Psoas muscle (tissue), 8 donors: ENCODE measurements around the gene GPA33. TPM values are rescaled to one million over a fixed set of nuclear protein-coding genes. Genes with fewer than 3 reads are reported as not detected.

Experiments
- ATAC-seq, 4 donors: fragments of 200-7000 bp; cut with Tn5 transposase; one replicate each; pipeline ENCODE4 v1.9.1; 2020; ENCODE audit warnings: moderate library complexity in 3 of 4, mild to moderate bottlenecking in 2 of 4
- DNase-seq, 2 donors: peaks; one replicate each; pipeline ENCODE4 v3.0.0-alpha.2; 2020
- H3K27ac ChIP-seq: fragments of 200-600 bp; one replicate; pipeline ENCODE4 v1.8.0; 2022
- H3K27me3 ChIP-seq, 3 donors: fragments of 200-600 bp in 1 of 3; one replicate each; pipeline versions ENCODE4 v1.6.1 to v1.8.0; 2013 to 2022; ENCODE audit warnings: low read length in 2 of 3, mild to moderate bottlenecking in 2 of 3, moderate library complexity in 1 of 3; ENCODE audit not compliant: insufficient read depth in 3 of 3
- H3K36me3 ChIP-seq, 2 donors: fragments of 200-600 bp in 1 of 2; one replicate each; pipeline versions ENCODE4 v1.6.1 to v1.8.0; 2013 to 2022; ENCODE audit warnings: low read depth in 1 of 2, mild to moderate bottlenecking in 1 of 2, moderate library complexity in 1 of 2; ENCODE audit not compliant: insufficient read depth in 1 of 2
- H3K4me1 ChIP-seq: fragments of 200-600 bp; one replicate; pipeline ENCODE4 v1.8.0; 2022
- H3K4me3 ChIP-seq: fragments of 200-600 bp; one replicate; pipeline ENCODE4 v1.8.0; 2022; ENCODE audit warnings: mild to moderate bottlenecking
- H3K9me3 ChIP-seq: fragments of 200-600 bp; one replicate; pipeline ENCODE4 v1.8.0; 2022
- WGBS, 3 donors: extraction: QIAGEN DNeasy Blood & Tissue Kit; methylation state at CpG; one replicate each; pipeline versions ENCODE4 v1.1.6 to v1.1.7; 2013; 5-methylcytosine and 5-hydroxymethylcytosine counted together
- intact Hi-C, 2 donors: fragments of 100-400 bp; cut with DNase I; formaldehyde crosslinking; loops; one replicate each; pipeline versions ENCODE4 v1.11.0 to v1.14.2; 2022
- polyA plus RNA-seq, 3 donors: library from polyadenylated mRNA; stranded (reverse); fragments of 200-250 nt; gene quantifications; one replicate each; pipeline ENCODE4 v1.2.3, GENCODE V29; 2013
- total RNA-seq, 4 donors: library from RNA; stranded (reverse); fragmentation: NEBNext Ultra II Directional in 2 of 4; extraction: Animal tissue kit (Norgen Biotek cat#: 25700) in 2 of 4; gene quantifications; one replicate each; pipeline versions ENCODE4 v1.2.1 to v1.2.4, GENCODE V29; 2021 to 2023
- TF ChIP-seq, protein P1 (sequence below): fragments of 200-600 bp; IDR thresholded peaks from one replicate; pipeline ENCODE4 v1.8.0; 2022; ENCODE audit warnings: antibody characterized with exemption
- donor health status: healthy with polysubstance abuse.
- donor health status: DM: no; HTN: no; CAD: no; lungs with moderate emphysema.
- donor health status: Bipolar disorder and iron deficiency.
- donor health status: healthy.
- donor health status: DM: yes; HTN: yes; CAD: no.
- donor health status: DM: no; HTN: no; CAD: no.
- donor health status: DM: no; HTN: no; CAD: no.
- donor health status: DM: yes; HTN: yes; CAD: no.

GPA33 gene
- total and polyA plus RNA-seq, 7 donors = 0.06 to 2.2 (median 0.12) TPM; not detected in 2

DNA sequence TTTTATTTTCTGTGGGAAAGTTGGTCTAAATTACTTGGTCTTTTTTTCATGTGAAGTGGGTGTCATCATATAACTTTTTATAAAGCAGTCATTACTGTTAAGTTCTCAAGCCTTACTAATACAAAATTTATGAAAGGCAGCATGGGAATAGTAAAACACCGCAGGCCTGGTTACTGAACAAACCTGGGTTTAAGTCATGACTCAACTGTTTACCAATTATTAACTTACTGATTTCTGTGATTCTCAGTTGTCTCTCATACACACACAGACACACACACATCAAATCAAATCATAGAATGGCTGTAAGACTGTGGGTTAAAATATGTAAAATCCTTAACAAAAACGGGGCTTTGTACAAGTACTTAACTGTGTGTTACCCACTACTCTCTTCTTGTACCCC is 86.5 kb downstream of the GPA33 start:
- Histone ChIP-seq H3K9me3 (no peaks in the 10 kb centered on the region), H3K36me3 (no peaks in the 10 kb centered on the region), H3K27ac (no peak overlapping the region), H3K4me3 (no peak overlapping the region), H3K4me1 (no peaks in the 10 kb centered on the region), H3K27me3 (peaks cover 0 to 1% (median 0%) of the 10 kb centered on the region in 3 donors)
- WGBS, 3 donors = 69 to 85% (median 74%) methylated on average over 2 of the region's 2 CpGs
- DNase-seq = no peak
- no peak for ATAC-seq
- intact Hi-C loops = no loop called here
- TF ChIP-seq, protein P1, sequence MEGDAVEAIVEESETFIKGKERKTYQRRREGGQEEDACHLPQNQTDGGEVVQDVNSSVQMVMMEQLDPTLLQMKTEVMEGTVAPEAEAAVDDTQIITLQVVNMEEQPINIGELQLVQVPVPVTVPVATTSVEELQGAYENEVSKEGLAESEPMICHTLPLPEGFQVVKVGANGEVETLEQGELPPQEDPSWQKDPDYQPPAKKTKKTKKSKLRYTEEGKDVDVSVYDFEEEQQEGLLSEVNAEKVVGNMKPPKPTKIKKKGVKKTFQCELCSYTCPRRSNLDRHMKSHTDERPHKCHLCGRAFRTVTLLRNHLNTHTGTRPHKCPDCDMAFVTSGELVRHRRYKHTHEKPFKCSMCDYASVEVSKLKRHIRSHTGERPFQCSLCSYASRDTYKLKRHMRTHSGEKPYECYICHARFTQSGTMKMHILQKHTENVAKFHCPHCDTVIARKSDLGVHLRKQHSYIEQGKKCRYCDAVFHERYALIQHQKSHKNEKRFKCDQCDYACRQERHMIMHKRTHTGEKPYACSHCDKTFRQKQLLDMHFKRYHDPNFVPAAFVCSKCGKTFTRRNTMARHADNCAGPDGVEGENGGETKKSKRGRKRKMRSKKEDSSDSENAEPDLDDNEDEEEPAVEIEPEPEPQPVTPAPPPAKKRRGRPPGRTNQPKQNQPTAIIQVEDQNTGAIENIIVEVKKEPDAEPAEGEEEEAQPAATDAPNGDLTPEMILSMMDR = no peak

Other genes with a start within 250 kb of the GPA33 start
- gene TADA1, start 214.1 kb downstream of the GPA33 start, total RNA-seq = 1 to 10 TPM; 8.3 to 9.9 (median 8.9) TPM
- gene TADA1, start 214.1 kb downstream of the GPA33 start, polyA plus RNA-seq = 1 to 10 TPM; 7.3 to 7.6 (median 7.4) TPM
- gene ILDR2, start 114.8 kb downstream of the GPA33 start, total RNA-seq = under 1 TPM; 0.11 to 0.30 (median 0.17) TPM
- under 1 TPM; 0.01 to 0.12 (median 0.03) TPM for gene ILDR2, start 114.8 kb downstream of the GPA33 start, polyA plus RNA-seq
- not detected for gene MAEL, start 101.1 kb downstream of the GPA33 start, total RNA-seq
- gene MAEL, start 101.1 kb downstream of the GPA33 start, polyA plus RNA-seq = under 1 TPM in 1 of 3 donors, not detected in 2; 0.04 TPM
- gene STYXL2, start 3.7 kb upstream of the GPA33 start, total RNA-seq = 100 to 1,000 TPM; 134 to 205 (median 143) TPM
- gene STYXL2, start 3.7 kb upstream of the GPA33 start, polyA plus RNA-seq = 10 to 100 TPM; 15.2 to 56.0 (median 52.5) TPM
- gene POU2F1, start 130.5 kb upstream of the GPA33 start, total RNA-seq = 1 to 10 TPM; 6.3 to 9.0 (median 6.6) TPM
- 1 to 10 TPM in 2 of 3 donors, under 1 TPM in 1; 0.83 to 3.5 (median 1.3) TPM for gene POU2F1, start 130.5 kb upstream of the GPA33 start, polyA plus RNA-seq